H1 (cell line): Measurements from ENCODE around the gene MMAB. TPM values are rescaled to one million over a fixed set of nuclear protein-coding genes. Genes with fewer than 3 reads are reported as not detected.

Experiments used
- CTCF ChIA-PET: fragments of 300-600 bp; sonication (Branson Sonifier 250); formaldehyde crosslinking; loops from one replicate; lab custom pipeline; 2021; ENCODE audit not compliant: partially characterized antibody; lab: Charles Lee
- POLR2A ChIA-PET: fragments of 300-600 bp; sonication (Branson Sonifier 250); formaldehyde crosslinking; loops from one replicate; lab custom pipeline; 2021; ENCODE audit warnings: inconsistent platforms; ENCODE audit not compliant: partially characterized antibody; lab: Charles Lee
- DNase-seq, 2 experiments: peaks; one replicate each; pipeline versions ENCODE4 v3.0.0 to v3.0.0-alpha.2; 2010 to 2022; ENCODE audit warnings: low spot score in 2 of 2, low read depth in 1 of 2, mixed read lengths in 1 of 2
- FAIRE-seq: peaks from 2 replicates; lab custom pipeline; 2011; peaks lifted over from hg19 to GRCh38; lab: Jason Lieb, UNC
- H2AFZ ChIP-seq: 2 replicates; pipeline ENCODE4 v1.8.1; 2012; ENCODE audit warnings: low read length, inconsistent platforms
- H2AK5ac ChIP-seq: 2 replicates; pipeline ENCODE4 v1.6.1; 2013; ENCODE audit warnings: low read depth, low read length
- H2BK120ac ChIP-seq: replicated peaks from 2 replicates; pipeline ENCODE3; 2013; ENCODE audit warnings: low read depth, low read length, inconsistent platforms
- H2BK12ac ChIP-seq: 2 replicates; pipeline ENCODE4 v1.6.1; 2013; ENCODE audit warnings: low read depth, low read length
- H2BK15ac ChIP-seq: 2 replicates; pipeline ENCODE4 v1.6.1; 2013; ENCODE audit warnings: low read length
- H2BK20ac ChIP-seq: 2 replicates; pipeline ENCODE4 v1.6.1; 2013; ENCODE audit warnings: low read length
- H2BK5ac ChIP-seq: 2 replicates; pipeline ENCODE4 v1.6.1; 2013; ENCODE audit warnings: low read depth, low read length
- H3K14ac ChIP-seq: 2 replicates; pipeline ENCODE4 v1.6.1; 2013; ENCODE audit warnings: inconsistent platforms; ENCODE audit not compliant: insufficient read length
- H3K18ac ChIP-seq: 2 replicates; pipeline ENCODE4 v1.6.1; 2013; ENCODE audit warnings: low read length; ENCODE audit errors: extremely low read depth
- H3K23ac ChIP-seq: 2 replicates; pipeline ENCODE4 v1.6.1; 2013; ENCODE audit warnings: inconsistent platforms; ENCODE audit not compliant: insufficient read length
- H3K23me2 ChIP-seq: 2 replicates; pipeline ENCODE4 v1.6.1; 2013; ENCODE audit warnings: low read depth, low read length
- H3K27ac ChIP-seq: 2 replicates; pipeline ENCODE4 v1.6.1; 2011; ENCODE audit warnings: low read depth, low read length, inconsistent platforms
- H3K27me3 ChIP-seq, 4 experiments: replicated peaks in 1 of 4; 1 replicate in 1 of 4; 2 replicates in 3 of 4; pipeline versions ENCODE4 v1.6.1 to v1.8.1; 2011 to 2013; ENCODE audit warnings: low read length in 3 of 4, mild to moderate bottlenecking in 3 of 4, inconsistent platforms in 2 of 4, mixed read lengths in 2 of 4, moderate library complexity in 1 of 4; ENCODE audit not compliant: control insufficient read depth in 3 of 4, insufficient read depth in 3 of 4; ENCODE audit errors: extremely low read depth in 1 of 4
- H3K36me3 ChIP-seq, 4 experiments: 2 replicates each; pipeline versions ENCODE4 v1.6.1 to v1.8.1; 2011 to 2013; ENCODE audit warnings: mild to moderate bottlenecking in 4 of 4, low read length in 3 of 4, moderate library complexity in 2 of 4, control low read depth in 1 of 4, inconsistent platforms in 1 of 4; ENCODE audit not compliant: insufficient read depth in 4 of 4, control insufficient read depth in 2 of 4
- H3K4ac ChIP-seq: replicated peaks from 2 replicates; pipeline ENCODE3; 2013; ENCODE audit warnings: low read length, low read depth, mixed read lengths, inconsistent platforms; ENCODE audit not compliant: insufficient read length
- H3K4me1 ChIP-seq, 4 experiments: replicated peaks in 1 of 4; 1 replicate in 1 of 4; 2 replicates in 3 of 4; pipeline versions ENCODE4 v1.6.1 to v1.8.1; 2011 to 2013; ENCODE audit warnings: low read length in 3 of 4, inconsistent platforms in 2 of 4, mixed read lengths in 1 of 4; ENCODE audit not compliant: insufficient read depth in 4 of 4, control insufficient read depth in 3 of 4
- H3K4me2 ChIP-seq, 2 experiments: 2 replicates each; pipeline versions ENCODE4 v1.6.1 to v1.8.1; 2011 to 2013; ENCODE audit warnings: low read depth in 2 of 2, low read length in 2 of 2, control low read depth in 1 of 2, inconsistent platforms in 1 of 2, mild to moderate bottlenecking in 1 of 2; ENCODE audit not compliant: insufficient read depth in 1 of 2
- H3K4me3 ChIP-seq, 4 experiments: fragments of 200-600, 300-600 bp in 1 of 4; sonication (generic), shearing (Covaris generic), sonication (Bioruptor Twin) in 1 of 4; 2 replicates each; pipeline versions ENCODE4 v1.5.1 to v1.8.1; 2011 to 2016; ENCODE audit warnings: low read length in 4 of 4, low read depth in 3 of 4, control low read depth in 2 of 4, inconsistent platforms in 2 of 4, mild to moderate bottlenecking in 2 of 4, mixed read lengths in 1 of 4, moderate library complexity in 1 of 4; ENCODE audit not compliant: insufficient read depth in 2 of 4; ENCODE audit errors: extremely low read depth in 1 of 4
- H3K56ac ChIP-seq: replicated peaks from 2 replicates; pipeline ENCODE3; 2013; ENCODE audit warnings: low read depth, mild to moderate bottlenecking, mixed read lengths, low read length, inconsistent platforms; ENCODE audit not compliant: insufficient read length
- H3K79me1 ChIP-seq: 2 replicates; pipeline ENCODE4 v1.6.1; 2013; ENCODE audit warnings: low read depth, low read length, control low read depth
- H3K79me2 ChIP-seq, 2 experiments: 2 replicates each; pipeline versions ENCODE4 v1.6.1 to v1.8.1; 2012 to 2013; ENCODE audit warnings: low read length in 2 of 2, mild to moderate bottlenecking in 2 of 2, inconsistent platforms in 1 of 2; ENCODE audit not compliant: insufficient read depth in 2 of 2, control insufficient read depth in 1 of 2
- H3K9ac ChIP-seq, 4 experiments: replicated peaks in 1 of 4; 1 replicate in 1 of 4; 2 replicates in 3 of 4; pipeline versions ENCODE4 v1.6.1 to v1.8.1; 2011 to 2013; ENCODE audit warnings: low read depth in 3 of 4, low read length in 3 of 4, control low read depth in 2 of 4, mild to moderate bottlenecking in 2 of 4, moderate library complexity in 2 of 4, inconsistent platforms in 1 of 4; ENCODE audit errors: extremely low read depth in 1 of 4
- H3K9me3 ChIP-seq, 2 experiments: 2 replicates each; pipeline versions ENCODE4 v1.6.1 to v1.8.1; 2012 to 2013; ENCODE audit warnings: mild to moderate bottlenecking in 2 of 2, moderate library complexity in 2 of 2, control low read depth in 1 of 2, inconsistent platforms in 1 of 2, low read depth in 1 of 2, low read length in 1 of 2, mixed read lengths in 1 of 2; ENCODE audit not compliant: insufficient read depth in 2 of 2
- H4K20me1 ChIP-seq, 2 experiments: replicated peaks in 1 of 2; 2 replicates each; pipeline versions ENCODE3 to v1.8.1; 2011 to 2013; ENCODE audit warnings: inconsistent platforms in 2 of 2, low read length in 2 of 2, mild to moderate bottlenecking in 1 of 2; ENCODE audit not compliant: insufficient read depth in 2 of 2, control insufficient read depth in 1 of 2
- H4K5ac ChIP-seq: 2 replicates; pipeline ENCODE4 v1.6.1; 2013; ENCODE audit warnings: low read length, low read depth, mixed read lengths, inconsistent platforms; ENCODE audit not compliant: insufficient read length
- H4K8ac ChIP-seq: 2 replicates; pipeline ENCODE4 v1.8.0; 2013; ENCODE audit warnings: mild to moderate bottlenecking, moderate library complexity, low read length, inconsistent platforms; ENCODE audit not compliant: insufficient read depth; ENCODE audit errors: extremely low read depth
- H4K91ac ChIP-seq: replicated peaks from 2 replicates; pipeline ENCODE3; 2013; ENCODE audit warnings: low read length, mixed read lengths, inconsistent platforms; ENCODE audit not compliant: insufficient read length
- BRCA1 ChIP-seq: IDR thresholded peaks from 2 replicates; pipeline ENCODE4 v1.6.1; 2012; ENCODE audit warnings: low read depth, low read length, improper control_type of control experiment
- GABPA ChIP-seq: IDR thresholded peaks from 2 replicates; pipeline ENCODE4 v1.6.1; 2011; ENCODE audit warnings: mild to moderate bottlenecking, low read length, moderate library complexity, borderline replicate concordance; ENCODE audit not compliant: insufficient read depth
- HDAC6 ChIP-seq: IDR thresholded peaks from one replicate; pipeline ENCODE4 v1.7.1; 2012; ENCODE audit warnings: low read depth, mild to moderate bottlenecking, inconsistent platforms, low read length, moderate library complexity
- JUN ChIP-seq: IDR thresholded peaks from 2 replicates; pipeline ENCODE4 v1.6.1; 2011; ENCODE audit warnings: low read depth, mild to moderate bottlenecking, improper control_type of control experiment, low read length
- PHF8 ChIP-seq: fragments of 200-600 bp; sonication (generic); conservative IDR thresholded peaks from 2 replicates; pipeline ENCODE4 v1.7.1; 2012; ENCODE audit warnings: low read depth, mild to moderate bottlenecking, inconsistent platforms, low read length, moderate library complexity
- POLR2AphosphoS5 ChIP-seq: IDR thresholded peaks from 2 replicates; pipeline ENCODE4 v1.6.1; 2011; ENCODE audit warnings: low read depth, low read length
- POU5F1 ChIP-seq: IDR thresholded peaks from 2 replicates; pipeline ENCODE4 v1.6.1; 2011; ENCODE audit warnings: low read depth, mild to moderate bottlenecking, low read length, moderate library complexity
- RNF2 ChIP-seq: fragments of 200-900, 300-1000 bp; sonication (generic); IDR thresholded peaks from 2 replicates; pipeline ENCODE4 v1.7.1; 2016; ENCODE audit warnings: borderline replicate concordance, low read depth, mild to moderate bottlenecking, antibody characterized with exemption, low read length; ENCODE audit not compliant: poor library complexity, severe bottlenecking; ENCODE audit errors: missing control alignments
- SIX5 ChIP-seq: IDR thresholded peaks from 2 replicates; pipeline ENCODE4 v1.6.1; 2011; ENCODE audit warnings: mild to moderate bottlenecking, low read depth, low read length
- TBP ChIP-seq: IDR thresholded peaks from 2 replicates; pipeline ENCODE4 v1.6.1; 2011; ENCODE audit warnings: low read depth, low read length, improper control_type of control experiment
- TCF12 ChIP-seq: IDR thresholded peaks from 2 replicates; pipeline ENCODE4 v1.6.1; 2011; ENCODE audit warnings: low read depth, mild to moderate bottlenecking, low read length
- WGBS, 2 experiments: shearing (Covaris generic) in 1 of 2; methylation state at CpG; one replicate each; pipeline versions ENCODE4 v1.1.6 to v1.1.7; 2013 to 2015; ENCODE audit warnings: low lambda C conversion rate in 2 of 2, mixed read lengths in 2 of 2, inconsistent platforms in 1 of 2, low coverage in 1 of 2, missing lambda C conversion rate in 1 of 2; ENCODE audit not compliant: insufficient replicate concordance in 2 of 2, insufficient coverage in 1 of 2, insufficient read length in 1 of 2; ENCODE audit errors: extremely low coverage in 1 of 2, missing lambda C conversion rate in 1 of 2; 5-methylcytosine and 5-hydroxymethylcytosine counted together
- polyA plus RNA-seq, 7 experiments: library from polyadenylated mRNA; depleted of rRNA in 3 of 7; stranded (reverse) in 5 of 7; unstranded in 2 of 7; fragments of >200 nt in 5 of 7; fragments of 200-250 nt in 2 of 7; gene quantifications; 1 replicate in 5 of 7; 2 replicates in 1 of 7; 4 replicates in 1 of 7; pipeline versions ENCODE4 v1.2.1 to v1.2.3, GENCODE V29; 2011 to 2013; ENCODE audit warnings: missing spikeins in 2 of 7, mixed read lengths in 2 of 7
- total RNA-seq: library from RNA; stranded (reverse); fragmentation: NEBNext Ultra II Directional; extraction: Animal tissue kit (Norgen Biotek cat#: 25700); gene quantifications from 2 replicates; pipeline ENCODE4 v1.2.1, GENCODE V29; 2021
- TF ChIP-seq, protein P1 (sequence below): IDR thresholded peaks from 2 replicates; pipeline ENCODE4 v1.6.1; 2012; ENCODE audit warnings: inconsistent platforms
- TF ChIP-seq, protein P2 (sequence below): IDR thresholded peaks from 2 replicates; pipeline ENCODE4 v1.6.1; 2011; ENCODE audit warnings: low read depth, mild to moderate bottlenecking, low read length; ENCODE audit not compliant: insufficient read depth

MMAB gene
- total and polyA plus RNA-seq, 2 of the 8 experiments (the other 6 are each of a cell fraction or from before 2014, with no cell fraction given), result 12.9 to 18.5 TPM

DNA sequence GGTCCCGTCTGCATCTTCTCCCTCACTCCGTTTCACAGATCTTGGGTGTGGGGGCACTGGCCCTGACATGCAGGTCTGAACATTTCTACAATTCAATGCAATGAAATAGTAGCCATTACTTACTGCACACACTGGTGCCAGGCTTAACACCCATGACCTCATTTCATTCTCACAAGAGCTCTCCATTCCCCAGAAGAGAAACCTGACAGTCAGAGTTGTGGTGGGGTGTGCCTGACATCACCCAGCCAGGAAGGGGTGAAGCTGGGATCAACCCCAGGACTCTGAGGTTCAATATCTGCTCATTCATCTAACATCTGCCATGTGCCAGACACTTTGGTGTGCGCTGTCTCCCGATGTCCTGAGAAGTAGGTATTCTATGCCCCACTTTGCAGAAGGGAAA lies 35.0 kb upstream of the MMAB start:
- H3K4me1 ChIP-seq, result peaks cover 0 to 4% (median 1%) of the 10 kb centered on the region in 4 experiments; a peak in 5 of 7 replicates
- H3K79me2 ChIP-seq, result no peaks in the 10 kb centered on the region
- H3K23me2 ChIP-seq, result no peaks in the 10 kb centered on the region
- H3K14ac ChIP-seq, result no peak overlapping the region
- H3K9ac ChIP-seq, result no peak overlapping the region
- H3K36me3 ChIP-seq, result no peaks in the 10 kb centered on the region
- CTCF ChIA-PET, result interaction anchor here (1.7 to 5.7 kb wide), 3 partner anchors 10 to 158 kb away, joined by 4 to 37 read pairs (median 8); no protein-coding TSS in a partner anchor
- H3K4me2 ChIP-seq, result no peak overlapping the region
- H2AK5ac ChIP-seq, result no peak overlapping the region
- no peak overlapping the region for H2BK12ac ChIP-seq
- no peaks in the 10 kb centered on the region for H4K20me1 ChIP-seq
- H3K9me3 ChIP-seq, result no peaks in the 10 kb centered on the region
- FAIRE-seq, result no peak
- H2BK20ac ChIP-seq, result no peak overlapping the region
- no peak overlapping the region for H3K27ac ChIP-seq
- H3K18ac ChIP-seq, result no peak overlapping the region
- H3K4me3 ChIP-seq, result no peak overlapping the region
- no peak overlapping the region for H2BK15ac ChIP-seq
- no peak overlapping the region for H2BK120ac ChIP-seq
- no peak overlapping the region for H4K91ac ChIP-seq
- no peaks in the 10 kb centered on the region for H3K79me1 ChIP-seq
- no peak overlapping the region for H2AFZ ChIP-seq
- H3K56ac ChIP-seq, result no peak overlapping the region
- no peak overlapping the region for H4K5ac ChIP-seq
- H4K8ac ChIP-seq, result no peak overlapping the region
- POLR2A ChIA-PET, result interaction anchor here (0.9 kb wide), 1 partner anchor 17 kb away, joined by 3 read pairs; no protein-coding TSS in a partner anchor
- H3K4ac ChIP-seq, result no peak overlapping the region
- H3K27me3 ChIP-seq, result 0 out of 7 replicates have a peak, but pooled peaks cover 0 to 2% (median 0%) of the 10 kb centered on the region in 4 experiments
- no peak overlapping the region for H2BK5ac ChIP-seq
- 81% methylated on average over 4 of the region's 4 CpGs; no CpG with 5 or more reads in 1 of the 2 experiments for WGBS, 2 experiments
- no peak overlapping the region for H3K23ac ChIP-seq
- no peak for DNase-seq
- no peak for TF ChIP-seq PHF8
- TF ChIP-seq, protein P1, sequence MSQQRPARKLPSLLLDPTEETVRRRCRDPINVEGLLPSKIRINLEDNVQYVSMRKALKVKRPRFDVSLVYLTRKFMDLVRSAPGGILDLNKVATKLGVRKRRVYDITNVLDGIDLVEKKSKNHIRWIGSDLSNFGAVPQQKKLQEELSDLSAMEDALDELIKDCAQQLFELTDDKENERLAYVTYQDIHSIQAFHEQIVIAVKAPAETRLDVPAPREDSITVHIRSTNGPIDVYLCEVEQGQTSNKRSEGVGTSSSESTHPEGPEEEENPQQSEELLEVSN, result no peak
- no peak for TF ChIP-seq HDAC6
- TF ChIP-seq RNF2, result no peak
- no peak for TF ChIP-seq POU5F1
- TF ChIP-seq JUN, result no peak
- no peak for TF ChIP-seq POLR2AphosphoS5
- no peak for TF ChIP-seq BRCA1
- TF ChIP-seq, protein P2, sequence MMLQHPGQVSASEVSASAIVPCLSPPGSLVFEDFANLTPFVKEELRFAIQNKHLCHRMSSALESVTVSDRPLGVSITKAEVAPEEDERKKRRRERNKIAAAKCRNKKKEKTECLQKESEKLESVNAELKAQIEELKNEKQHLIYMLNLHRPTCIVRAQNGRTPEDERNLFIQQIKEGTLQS, result no peak
- no peak for TF ChIP-seq TBP
- TF ChIP-seq GABPA, result no peak
- TF ChIP-seq SIX5, result no peak
- TF ChIP-seq TCF12, result no peak
